GM23248 (cell line): ENCODE results near the gene CAMTA1.

Experiments
- EZH2 ChIP-seq: fragments of 200-600 bp; sonication (generic); IDR thresholded peaks from 2 replicates; pipeline ENCODE4 v1.6.1; 2018; ENCODE audit warnings: antibody characterized with exemption, mild to moderate bottlenecking; ENCODE audit not compliant: insufficient read depth, poor library complexity, severe bottlenecking
- EZH2phosphoT487 ChIP-seq: fragments of 200-600 bp; sonication (generic); IDR thresholded peaks from 2 replicates; pipeline ENCODE4 v1.6.1; 2018; ENCODE audit warnings: antibody characterized with exemption, moderate library complexity, mild to moderate bottlenecking, low read depth; ENCODE audit not compliant: insufficient read depth

DNA sequence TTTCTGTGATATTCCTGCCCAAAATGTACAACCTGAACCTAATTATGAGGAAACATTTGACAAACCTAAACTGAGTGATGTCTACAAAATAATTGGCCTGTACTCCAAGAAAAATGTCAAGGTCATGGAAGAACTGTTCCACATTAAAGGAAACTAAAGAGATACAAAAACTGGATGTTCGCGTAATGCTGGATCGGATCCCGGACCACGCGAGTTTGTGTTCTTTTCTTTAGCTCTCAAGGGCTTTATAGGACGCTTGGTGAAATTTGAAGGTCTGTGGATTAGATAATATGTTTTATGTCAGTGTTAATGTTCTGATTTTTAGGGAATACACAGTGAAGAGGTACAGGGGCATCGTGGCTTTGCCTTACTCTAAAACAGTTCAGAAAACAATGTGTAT, 400.5 kb downstream of the CAMTA1 start:
- TF ChIP-seq EZH2phosphoT487 (no peak), EZH2 (no peak)
